ENCODE data around the gene CUZD1.

DNA sequence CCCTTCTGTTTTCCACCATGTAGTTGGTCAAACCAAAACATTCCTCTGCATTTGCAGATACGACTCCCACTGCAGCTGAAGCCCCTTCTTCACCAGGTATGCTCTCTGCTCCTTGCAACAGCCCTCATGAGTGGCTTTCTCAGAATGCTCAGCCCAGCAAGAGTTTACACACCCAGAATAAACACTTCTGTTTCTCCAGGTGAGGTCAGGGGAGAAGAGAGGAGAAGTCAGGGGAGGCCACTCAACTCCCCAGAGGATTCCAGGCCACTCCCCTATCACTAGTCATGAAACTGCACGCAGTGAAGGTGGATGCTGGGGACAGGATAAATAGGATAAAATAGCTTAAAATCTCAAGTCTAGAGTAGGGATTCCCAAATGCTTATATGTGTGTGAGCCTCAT lies 31.2 kb downstream of the CUZD1 start:
- TF ChIP-seq POLR2AphosphoS5 (IDR thresholded peaks at IDR 0.05; ENCODE audit: low read depth, low read length) (no peak), FOXP2 (optimal IDR thresholded peaks at IDR 0.05; ENCODE audit: borderline replicate concordance, extremely low read depth, extremely low read length, insufficient read depth) (no peak), TAF1 (IDR thresholded peaks at IDR 0.05; ENCODE audit: borderline replicate concordance, insufficient read depth, low read length) (no peak)
- TF ChIP-seq, protein P1, sequence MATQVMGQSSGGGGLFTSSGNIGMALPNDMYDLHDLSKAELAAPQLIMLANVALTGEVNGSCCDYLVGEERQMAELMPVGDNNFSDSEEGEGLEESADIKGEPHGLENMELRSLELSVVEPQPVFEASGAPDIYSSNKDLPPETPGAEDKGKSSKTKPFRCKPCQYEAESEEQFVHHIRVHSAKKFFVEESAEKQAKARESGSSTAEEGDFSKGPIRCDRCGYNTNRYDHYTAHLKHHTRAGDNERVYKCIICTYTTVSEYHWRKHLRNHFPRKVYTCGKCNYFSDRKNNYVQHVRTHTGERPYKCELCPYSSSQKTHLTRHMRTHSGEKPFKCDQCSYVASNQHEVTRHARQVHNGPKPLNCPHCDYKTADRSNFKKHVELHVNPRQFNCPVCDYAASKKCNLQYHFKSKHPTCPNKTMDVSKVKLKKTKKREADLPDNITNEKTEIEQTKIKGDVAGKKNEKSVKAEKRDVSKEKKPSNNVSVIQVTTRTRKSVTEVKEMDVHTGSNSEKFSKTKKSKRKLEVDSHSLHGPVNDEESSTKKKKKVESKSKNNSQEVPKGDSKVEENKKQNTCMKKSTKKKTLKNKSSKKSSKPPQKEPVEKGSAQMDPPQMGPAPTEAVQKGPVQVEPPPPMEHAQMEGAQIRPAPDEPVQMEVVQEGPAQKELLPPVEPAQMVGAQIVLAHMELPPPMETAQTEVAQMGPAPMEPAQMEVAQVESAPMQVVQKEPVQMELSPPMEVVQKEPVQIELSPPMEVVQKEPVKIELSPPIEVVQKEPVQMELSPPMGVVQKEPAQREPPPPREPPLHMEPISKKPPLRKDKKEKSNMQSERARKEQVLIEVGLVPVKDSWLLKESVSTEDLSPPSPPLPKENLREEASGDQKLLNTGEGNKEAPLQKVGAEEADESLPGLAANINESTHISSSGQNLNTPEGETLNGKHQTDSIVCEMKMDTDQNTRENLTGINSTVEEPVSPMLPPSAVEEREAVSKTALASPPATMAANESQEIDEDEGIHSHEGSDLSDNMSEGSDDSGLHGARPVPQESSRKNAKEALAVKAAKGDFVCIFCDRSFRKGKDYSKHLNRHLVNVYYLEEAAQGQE (IDR thresholded peaks at IDR 0.05; ENCODE audit: insufficient read depth in 1 of 2, low read depth in 2 of 2, low read length in 2 of 2), result no peak
